Ureter (tissue), 1 donor: ENCODE data around the gene CBLC. TPM values are rescaled to one million over a fixed set of nuclear protein-coding genes. Genes with fewer than 3 reads are reported as not detected.

Source experiments
- DNase-seq: peaks from one replicate; pipeline ENCODE4 v3.0.0-alpha.2; 2020; ENCODE audit warnings: low spot score
- total RNA-seq: library from RNA; stranded (reverse); gene quantifications from one replicate; pipeline ENCODE4 v1.2.4, GENCODE V29; 2023
- donor health status: DM: yes; HTN: yes; CAD: no.

Gene CBLC
- total RNA-seq, 1 donor from 2014 or later = 49.5 TPM

GRCh38 chr19:44746616-44746945 is 31.1 kb upstream of the CBLC start:
- DNase-seq = no peak

GRCh38 chr19:44746946-44747738 is 30.5 kb upstream of the CBLC start:
- peak; percentile 97 for DNase-seq

GRCh38 chr19:44747739-44748425 is 29.8 kb upstream of the CBLC start:
- peak; percentile 73 for DNase-seq

GRCh38 chr19:44748426-44749254 is 29.1 kb upstream of the CBLC start, which contains the start of gene BCL3:
Gene BCL3 (plus strand): TSS chr19:44748708. CDS start chr19:44748791, 83 bp downstream.
- peak; percentile 82 for DNase-seq

GRCh38 chr19:44749292-44749691 is 28.4 kb upstream of the CBLC start:
- no peak for DNase-seq

GRCh38 chr19:44749994-44750393 is 27.7 kb upstream of the CBLC start:
- no peak for DNase-seq

GRCh38 chr19:44752123-44752815 is 25.4 kb upstream of the CBLC start:
- DNase-seq = no peak

GRCh38 chr19:44752816-44753625 is 24.7 kb upstream of the CBLC start:
- peak; percentile 96 for DNase-seq

GRCh38 chr19:44753626-44753931 is 24.1 kb upstream of the CBLC start:
- no peak for DNase-seq

GRCh38 chr19:44753932-44754749 is 23.5 kb upstream of the CBLC start:
- peak; percentile 97 for DNase-seq

GRCh38 chr19:44754750-44755080 is 23.0 kb upstream of the CBLC start:
- DNase-seq = no peak

GRCh38 chr19:44755219-44755618 is 22.5 kb upstream of the CBLC start:
- DNase-seq = no peak

- DNase-seq = no peak
Observed at GRCh38 chr19:44756089-44756562, 21.6 kb upstream of the CBLC start.

- DNase-seq = peak; percentile 75
Observed at GRCh38 chr19:44757057-44757734, 20.5 kb upstream of the CBLC start.

GRCh38 chr19:44757735-44758505 is 19.8 kb upstream of the CBLC start:
- peak; percentile 65 for DNase-seq

- no peak for DNase-seq
Observed at GRCh38 chr19:44758596-44758995, 19.1 kb upstream of the CBLC start.

GRCh38 chr19:44759083-44759804 is 18.4 kb upstream of the CBLC start:
- no peak for DNase-seq

GRCh38 chr19:44762038-44762437 is 15.7 kb upstream of the CBLC start:
- DNase-seq = no peak
